Measurements from ENCODE around the gene RPS6KL1. TPM values are rescaled to one million over a fixed set of nuclear protein-coding genes. Genes with fewer than 3 reads are reported as not detected.

RPS6KL1 gene
- polyA plus RNA-seq, 1 donor = 14.3 TPM

GRCh38 chr14:74882103-74882920, 40.7 kb downstream of the RPS6KL1 start:
- no peak for DNase-seq

DNA sequence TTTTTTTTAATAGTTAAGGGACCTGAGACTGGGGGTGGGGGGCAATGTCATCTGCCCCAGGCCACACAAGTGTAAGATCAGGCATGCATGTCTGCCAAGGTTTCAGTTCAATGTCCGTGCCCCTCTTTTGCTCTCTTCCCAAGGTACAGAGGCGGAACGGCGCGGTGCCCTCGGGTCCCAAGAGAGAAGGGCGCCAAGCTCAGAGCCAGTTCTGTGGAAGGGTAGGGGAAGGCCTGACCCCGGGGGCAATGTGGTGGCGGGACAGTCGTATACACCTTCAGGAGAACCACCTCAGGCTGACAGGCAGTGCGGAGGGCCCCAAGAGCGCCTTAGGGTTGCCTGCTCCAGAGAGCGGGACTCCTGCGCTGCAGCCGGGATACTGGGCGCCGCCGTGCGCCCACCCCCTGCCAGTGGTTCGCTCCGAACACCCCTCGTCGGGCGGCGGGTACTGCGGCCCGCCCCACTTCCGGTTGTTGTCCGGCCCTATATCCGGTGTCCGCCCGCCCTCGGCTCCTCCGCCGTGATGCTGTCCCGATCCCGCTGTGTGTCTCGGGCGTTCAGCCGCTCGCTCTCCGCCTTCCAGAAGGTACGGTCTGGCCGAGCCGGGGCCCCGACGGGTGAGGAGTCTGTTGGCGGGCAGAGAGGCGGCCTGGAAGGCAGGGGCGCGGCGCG, 41.5 kb downstream of the RPS6KL1 start, which contains the start of gene DLST:
TSS of gene DLST (plus strand) at position 486 of the 672 bp plus-strand sequence. CDS start at position 524, 38 bp downstream.
- DNase-seq = peak; percentile 90

DNA sequence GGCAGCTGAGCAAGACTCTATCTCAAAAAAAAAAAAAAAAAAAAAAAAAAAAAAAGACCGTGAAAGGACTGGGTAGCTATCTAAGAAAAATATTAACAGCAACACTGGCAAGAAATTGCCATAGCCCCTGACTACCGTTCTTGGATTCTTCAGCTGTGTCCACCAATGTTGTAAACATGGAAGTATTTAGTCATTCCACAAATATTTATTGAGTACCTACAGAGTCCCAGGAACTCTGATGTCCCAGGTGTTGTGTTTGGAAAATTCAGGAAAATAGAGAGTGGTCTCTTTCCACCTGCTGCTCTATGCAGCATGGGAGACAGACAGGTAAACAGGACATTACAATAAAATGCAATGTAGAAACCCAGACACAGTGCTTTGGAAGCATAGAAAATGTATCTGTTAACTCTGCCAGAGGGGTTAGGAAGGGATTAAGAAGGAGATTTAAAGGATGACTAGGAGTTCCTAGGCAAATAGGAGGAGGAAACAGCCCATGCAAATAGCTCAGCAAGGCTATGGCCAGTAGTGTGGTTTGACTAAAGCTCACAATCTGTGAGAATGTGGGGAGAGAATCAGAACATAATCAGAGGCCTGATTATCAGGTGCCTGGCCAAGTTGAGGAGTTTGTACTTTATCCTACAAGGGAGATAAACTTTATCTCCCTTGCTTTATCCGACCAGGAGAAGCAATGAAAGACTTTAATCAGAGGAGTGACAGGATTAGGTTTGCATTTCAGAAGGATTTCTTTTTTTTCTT, 43.5 kb downstream of the RPS6KL1 start:
- DNase-seq = no peak

GRCh38 chr14:74875941-74876913, 46.8 kb downstream of the RPS6KL1 start, which contains the start of gene PROX2:
TSS of gene PROX2 (minus strand) at chr14:74876145. CDS start at chr14:74863834, 12,311 bp downstream.
- no peak for DNase-seq

- DNase-seq = no peak
These were observed 47.9 kb downstream of the RPS6KL1 start for GRCh38 chr14:74875204-74875603.

DNA sequence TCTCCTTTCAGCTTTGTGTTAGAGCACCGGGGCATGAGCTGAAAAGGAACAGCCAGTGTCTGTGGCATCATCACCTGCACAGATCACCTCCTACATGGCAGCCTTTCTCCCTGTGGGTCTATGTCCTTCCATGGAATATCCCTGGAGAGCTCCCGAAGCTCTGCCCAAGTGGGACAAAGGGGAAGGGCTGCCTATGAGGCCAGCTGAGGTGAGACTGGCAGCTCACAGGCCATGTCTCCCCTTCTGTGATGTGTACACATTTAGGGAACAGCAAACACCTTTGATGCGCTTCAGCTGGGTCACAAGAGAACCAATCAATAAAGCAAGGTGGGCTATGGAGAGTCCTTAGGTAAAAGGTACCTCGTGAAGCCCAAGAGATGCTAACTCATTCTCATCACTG, 51.2 kb downstream of the RPS6KL1 start:
- no peak for DNase-seq

DNA sequence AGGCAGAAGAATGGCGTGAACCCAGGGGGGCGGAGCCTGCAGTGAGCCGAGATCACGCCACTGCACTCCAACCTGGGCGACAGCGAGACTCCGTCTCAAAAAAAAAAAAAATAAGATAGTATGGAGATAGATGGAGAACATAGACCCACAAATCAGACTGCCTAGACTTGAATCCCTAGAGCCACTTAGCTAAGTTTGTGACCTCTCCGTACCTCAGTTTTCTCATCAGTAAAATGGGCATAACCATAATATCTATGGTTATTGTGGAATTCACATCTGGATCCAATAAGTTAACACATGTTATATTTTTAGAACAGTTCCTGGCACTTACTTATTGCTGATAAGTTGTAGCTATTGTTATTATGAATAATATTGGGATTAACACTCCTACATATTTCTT, 54.3 kb downstream of the RPS6KL1 start:
- no peak for DNase-seq

GRCh38 chr14:74867673-74868072, 55.4 kb downstream of the RPS6KL1 start:
- DNase-seq = no peak

DNA sequence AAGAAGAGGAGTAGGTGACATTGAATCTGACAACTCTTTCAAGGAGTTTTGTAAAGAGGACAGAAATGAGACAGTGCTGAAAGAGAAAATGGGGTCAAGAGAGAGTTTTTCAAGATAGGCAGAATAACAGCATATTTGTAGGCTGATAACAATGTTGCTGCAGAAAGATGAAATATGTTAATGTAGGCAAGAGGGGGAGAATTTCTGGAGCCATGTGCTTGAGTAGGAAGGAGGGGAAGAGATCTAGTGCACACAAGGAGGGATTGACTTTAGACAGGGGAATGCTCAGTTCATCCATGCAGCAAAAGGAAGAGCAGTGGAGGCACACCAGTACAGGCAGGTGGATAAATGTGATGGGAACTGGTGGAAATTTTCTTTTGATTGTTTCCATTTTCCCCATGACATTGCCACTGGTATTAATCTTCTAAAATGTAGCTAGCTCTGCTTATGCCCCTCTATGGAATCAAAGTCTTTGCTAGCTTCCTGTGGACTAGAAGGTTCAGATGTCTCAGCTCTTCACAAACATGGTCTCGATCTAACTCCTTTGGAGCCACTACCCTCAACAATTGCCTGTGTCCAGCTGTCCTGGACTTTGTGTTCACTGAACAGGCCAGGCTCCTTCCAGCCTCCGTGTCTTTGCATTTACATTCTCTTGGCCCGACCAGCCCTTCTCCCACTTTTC, 56.2 kb downstream of the RPS6KL1 start:
- no peak for DNase-seq

GRCh38 chr14:74865156-74865555, 57.9 kb downstream of the RPS6KL1 start:
- DNase-seq = no peak

DNA sequence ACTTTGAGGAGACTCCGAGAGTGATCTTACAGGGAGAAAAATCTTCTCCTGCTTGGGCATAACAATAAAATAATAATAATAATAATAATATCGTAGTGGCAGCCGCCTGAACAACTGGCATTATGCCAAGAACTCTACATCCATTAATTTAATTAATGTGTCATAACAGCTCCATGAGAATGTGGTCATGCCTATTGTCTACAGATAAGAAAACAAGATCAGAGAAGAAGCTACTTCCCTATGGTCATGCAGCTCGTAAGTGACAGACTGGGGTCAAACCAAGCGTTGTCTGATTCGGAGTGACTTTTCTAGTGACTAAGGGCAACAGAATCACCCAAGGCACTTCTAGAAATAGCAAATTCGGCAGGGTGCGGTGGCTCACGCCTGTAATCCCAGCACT, 58.9 kb downstream of the RPS6KL1 start:
- DNase-seq = no peak

DNA sequence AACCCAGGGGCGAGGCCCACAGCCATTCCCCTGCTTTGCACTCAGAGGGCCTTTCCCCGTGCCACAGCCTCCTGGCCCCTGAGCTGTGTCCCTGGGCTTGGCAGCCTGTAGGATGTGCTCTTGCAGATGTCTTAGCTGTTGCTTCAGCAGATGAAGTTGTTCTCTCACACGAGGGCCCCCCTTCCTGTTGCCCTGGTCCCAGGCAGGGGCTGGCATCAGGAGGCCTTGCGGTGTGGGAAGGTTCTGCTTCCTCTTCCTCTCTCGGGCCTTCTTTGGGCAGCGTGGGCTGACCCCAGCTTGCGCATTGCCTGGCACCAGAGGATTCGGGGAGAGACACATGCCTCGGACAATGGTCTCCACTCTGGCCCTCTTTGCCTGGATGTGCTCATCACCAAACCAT, 59.8 kb downstream of the RPS6KL1 start:
- DNase-seq = no peak

GRCh38 chr14:74861734-74862090, 61.3 kb downstream of the RPS6KL1 start:
- no peak for DNase-seq

DNA sequence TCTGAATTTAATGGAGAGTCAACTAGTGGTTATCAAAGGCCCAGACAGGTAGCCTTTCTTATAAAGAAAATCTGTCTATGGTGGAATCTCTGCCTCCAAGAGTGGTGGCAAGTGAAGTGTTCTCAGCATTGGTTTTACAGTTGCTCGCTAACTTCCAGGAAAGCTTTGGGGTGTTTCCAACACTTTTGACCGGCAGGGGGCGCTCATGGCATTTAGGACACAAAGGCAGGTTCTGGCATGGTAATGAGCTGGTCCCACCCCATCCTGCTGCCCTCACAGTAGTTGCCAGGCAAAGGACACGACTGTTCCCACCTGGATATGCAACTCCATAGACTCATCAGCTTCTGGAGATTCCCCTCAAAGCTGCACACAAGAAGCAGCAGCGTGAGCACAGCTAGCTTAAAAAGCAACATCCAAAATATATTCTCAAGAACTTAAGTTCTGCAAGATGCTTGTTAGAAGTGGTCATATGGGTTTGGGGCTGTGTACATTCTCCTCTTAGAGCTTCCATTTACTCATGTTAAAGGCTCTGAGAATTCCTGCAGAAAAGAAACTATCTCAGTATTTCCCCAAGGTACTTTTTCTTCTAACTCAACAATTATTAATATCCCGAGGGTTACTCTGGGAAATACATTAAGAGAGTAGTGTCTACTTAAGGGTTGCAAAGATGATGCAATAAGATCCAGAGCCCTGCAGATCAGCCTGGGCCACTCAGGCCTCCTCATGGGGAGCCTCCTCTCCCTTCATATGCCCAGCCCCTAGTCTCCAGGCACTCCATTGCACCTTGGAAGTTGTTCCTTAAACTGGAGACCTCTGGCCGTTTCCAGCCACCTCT, 61.9 kb downstream of the RPS6KL1 start:
- peak; percentile 81 for DNase-seq

- no peak for DNase-seq
These were observed 63.1 kb downstream of the RPS6KL1 start for GRCh38 chr14:74859757-74860552.

GRCh38 chr14:74858022-74858421, 65.0 kb downstream of the RPS6KL1 start:
- no peak for DNase-seq

GRCh38 chr14:74856366-74856765, 66.7 kb downstream of the RPS6KL1 start:
- DNase-seq = no peak

GRCh38 chr14:74855945-74856344, 67.1 kb downstream of the RPS6KL1 start:
- no peak for DNase-seq

GRCh38 chr14:74855021-74855420, 68.0 kb downstream of the RPS6KL1 start:
- no peak for DNase-seq

All from hindlimb muscle (tissue), 1 donor.